Thyroid gland (tissue), 4 donors: ENCODE results near the gene TUBB1. TPM values are rescaled to one million over a fixed set of nuclear protein-coding genes. Genes with fewer than 3 reads are reported as not detected.

Source experiments
- DNase-seq, 2 donors: peaks; one replicate each; pipeline ENCODE4 v3.0.0-alpha.2; 2019
- H3K27ac ChIP-seq, 3 donors: fragments of 200-600 bp; sonication (generic); 1 replicate in 2 of 3; 2 replicates in 1 of 3; pipeline ENCODE4 v1.5.1; 2016 to 2019; ENCODE audit warnings: mild to moderate bottlenecking in 1 of 3, moderate library complexity in 1 of 3
- H3K27me3 ChIP-seq: fragments of 200-600 bp; sonication (generic); one replicate; pipeline ENCODE4 v1.5.1; 2019
- H3K36me3 ChIP-seq, 2 donors: fragments of 200-600 bp; sonication (generic); one replicate each; pipeline ENCODE4 v1.5.1; 2016 to 2019
- H3K4me1 ChIP-seq, 2 donors: fragments of 200-600 bp; sonication (generic); one replicate each; pipeline ENCODE4 v1.5.1; 2017 to 2019
- H3K4me3 ChIP-seq, 3 donors: fragments of 200-600 bp; sonication (generic); replicated peaks in 1 of 3; 1 replicate in 2 of 3; 2 replicates in 1 of 3; pipeline ENCODE4 v1.5.1; 2016; ENCODE audit warnings: mild to moderate bottlenecking in 1 of 3
- H3K9me3 ChIP-seq: fragments of 200-600 bp; sonication (generic); one replicate; pipeline ENCODE4 v1.5.1; 2017
- CTCF ChIP-seq, 6 experiments: fragments of 200-600 bp in 3 of 6; fragments of 450-650 bp in 3 of 6; sonication (generic) in 3 of 6; IDR thresholded peaks; one replicate each; pipeline ENCODE4 v1.5.1; 2016 to 2019; ENCODE audit warnings: antibody characterized with exemption in 6 of 6, mild to moderate bottlenecking in 2 of 6, inconsistent platforms in 1 of 6, moderate library complexity in 1 of 6
- POLR2A ChIP-seq, 2 donors: fragments of 450-650 bp; IDR thresholded peaks; one replicate each; pipeline ENCODE4 v1.6.1; 2017; ENCODE audit warnings: antibody characterized with exemption in 2 of 2, mild to moderate bottlenecking in 2 of 2, moderate library complexity in 1 of 2
- WGBS, 2 donors: methylation state at CpG; one replicate each; pipeline ENCODE4 v1.1.5; 2017; 5-methylcytosine and 5-hydroxymethylcytosine counted together
- intact Hi-C: fragments of 100-400 bp; cut with DNase I; formaldehyde crosslinking; loops from one replicate; pipeline ENCODE4 v1.15.1; 2023
- total RNA-seq, 4 donors: library from RNA; depleted of rRNA; stranded (reverse); fragments of >200 nt; gene quantifications; one replicate each; pipeline ENCODE4 v1.2.3, GENCODE V29; 2016

The TUBB1 gene
- total RNA-seq, 4 donors from 2014 or later, result 0.11 to 0.46 TPM; not detected in 2

DNA sequence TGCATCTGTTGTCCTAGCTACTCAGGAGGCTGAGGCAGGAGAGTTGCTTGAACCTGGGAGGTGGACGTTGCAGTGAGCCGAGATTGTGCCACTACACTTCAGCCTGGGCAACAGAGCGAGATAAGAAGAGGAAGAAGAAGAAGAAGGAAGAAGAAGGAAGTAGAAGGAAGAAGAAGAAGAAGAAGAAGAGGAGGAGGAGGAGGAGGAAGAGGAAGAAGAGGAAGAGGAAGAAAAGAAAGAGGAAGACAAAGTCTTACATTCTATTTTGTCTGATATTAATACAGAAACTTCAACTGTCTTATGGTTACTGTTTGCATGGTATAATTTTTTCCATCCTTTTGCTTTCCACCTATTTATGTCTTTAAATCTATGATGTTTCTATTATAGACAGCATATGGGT lies 45.4 kb upstream of the TUBB1 start:
- intact Hi-C loops, result no loop called here
- Histone ChIP-seq H3K27me3 (no peaks in the 10 kb centered on the region), H3K27ac (no peak overlapping the region), H3K4me1 (no peaks in the 10 kb centered on the region), H3K36me3 (no peaks in the 10 kb centered on the region), H3K4me3 (no peak overlapping the region), H3K9me3 (no peaks in the 10 kb centered on the region)
- no peak for DNase-seq
- 90 to 95% methylated on average over 3 of the region's 3 CpGs for WGBS, 2 donors
- TF ChIP-seq CTCF (IDR thresholded peaks at IDR 0.05), result no peak
- no peak for TF ChIP-seq POLR2A (IDR thresholded peaks at IDR 0.05)

DNA sequence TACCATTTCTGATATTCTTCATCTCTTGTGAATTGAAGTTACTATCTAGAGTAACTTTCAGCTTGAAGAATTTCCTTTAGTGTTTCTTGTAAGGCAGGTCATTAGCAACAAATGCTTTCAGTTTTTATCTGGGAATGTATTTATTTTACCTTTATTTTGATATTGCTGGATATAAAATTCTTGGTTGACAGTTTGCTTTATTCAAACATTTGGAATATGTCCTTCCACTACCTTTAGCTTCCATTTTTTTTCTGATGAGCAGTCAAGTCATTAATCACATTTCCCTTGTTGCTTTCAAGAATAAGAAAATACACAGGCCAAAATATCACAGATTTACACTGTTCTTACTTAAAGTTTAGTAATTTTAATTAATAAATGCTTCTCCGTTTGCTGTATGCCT lies 43.9 kb upstream of the TUBB1 start:
- TF ChIP-seq POLR2A (IDR thresholded peaks at IDR 0.05) (no peak), CTCF (IDR thresholded peaks at IDR 0.05) (no peak)
- 94 to 95% methylated on average over 1 of the region's 1 CpG for WGBS, 2 donors
- Histone ChIP-seq H3K4me3 (no peak overlapping the region), H3K27me3 (no peaks in the 10 kb centered on the region), H3K27ac (no peak overlapping the region), H3K36me3 (no peaks in the 10 kb centered on the region), H3K4me1 (no peaks in the 10 kb centered on the region), H3K9me3 (no peaks in the 10 kb centered on the region)
- no peak for DNase-seq
- intact Hi-C loops, result no loop called here

- Histone ChIP-seq H3K4me1 (no peaks in the 10 kb centered on the region), H3K9me3 (no peaks in the 10 kb centered on the region), H3K4me3 (no peak overlapping the region), H3K36me3 (no peaks in the 10 kb centered on the region), H3K27me3 (no peaks in the 10 kb centered on the region), H3K27ac (no peak overlapping the region)
- intact Hi-C loops, result no loop called here
- no peak for DNase-seq
- TF ChIP-seq CTCF (IDR thresholded peaks at IDR 0.05) (no peak), POLR2A (IDR thresholded peaks at IDR 0.05) (no peak)
- 90 to 92% methylated on average over 3 of the region's 3 CpGs for WGBS, 2 donors
Measured at GRCh38 chr20:58976061-58976730, 43.0 kb upstream of the TUBB1 start.

DNA sequence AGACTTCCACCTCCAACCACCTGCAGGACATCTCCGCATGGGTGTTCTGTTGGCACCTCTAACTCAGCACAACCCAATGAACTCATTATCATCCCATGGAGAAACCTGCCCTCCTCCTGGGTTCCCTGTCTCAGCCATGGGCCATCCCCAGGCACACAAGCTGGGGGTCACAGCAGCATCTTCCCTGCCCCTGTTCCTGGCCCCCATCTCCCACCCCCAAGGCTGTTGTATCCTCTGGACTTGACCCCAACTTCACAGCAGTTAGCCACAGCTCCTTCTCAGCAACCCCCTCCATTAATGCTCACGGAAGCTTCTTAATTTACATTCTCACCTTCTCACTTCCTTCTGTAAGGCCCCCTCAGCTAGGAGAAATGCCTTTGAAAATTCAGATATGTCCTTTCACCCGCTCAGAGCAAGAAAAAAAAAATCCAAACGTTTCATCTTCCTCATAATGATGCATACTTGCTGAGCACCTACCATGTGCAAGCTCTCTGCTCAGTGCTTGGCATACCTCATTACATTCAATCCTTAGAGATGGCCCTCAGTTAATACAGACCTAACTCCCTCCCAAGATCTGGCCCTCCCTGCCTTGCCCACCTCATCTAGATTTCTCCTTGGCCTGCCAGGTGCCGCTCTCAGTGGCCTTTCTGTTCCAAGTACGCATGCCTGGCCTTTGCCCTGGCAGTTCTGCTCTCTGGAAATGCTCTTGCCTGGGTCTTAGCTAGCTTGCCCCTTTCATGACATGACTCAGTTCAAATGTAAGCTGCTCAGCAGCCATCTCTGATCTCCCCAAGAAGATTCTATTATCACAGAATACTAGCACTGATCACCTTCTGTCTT lies 40.7 kb upstream of the TUBB1 start:
- intact Hi-C loops, result no loop called here
- TF ChIP-seq CTCF (IDR thresholded peaks at IDR 0.05), result no peak
- TF ChIP-seq POLR2A (IDR thresholded peaks at IDR 0.05), result no peak
- no peak for DNase-seq
- Histone ChIP-seq H3K27ac (no peak overlapping the region), H3K36me3 (no peaks in the 10 kb centered on the region), H3K27me3 (no peaks in the 10 kb centered on the region), H3K4me3 (no peak overlapping the region), H3K9me3 (no peaks in the 10 kb centered on the region), H3K4me1 (peaks cover 13 to 14% of the 10 kb centered on the region in 2 donors)
- 79 to 83% methylated on average over 6 of the region's 6 CpGs for WGBS, 2 donors
